CD4-positive, alpha-beta T cell treated with Interleukin-6 at 100 ng/mL for 8 hours (primary cell): Measurements from ENCODE around the gene GPD1.

ENCODE experiments used
- DNase-seq: peaks from one replicate; pipeline ENCODE4 v3.0.0-alpha.2; 2020; ENCODE audit warnings: mixed read lengths, low spot score

Gene GPD1

DNA sequence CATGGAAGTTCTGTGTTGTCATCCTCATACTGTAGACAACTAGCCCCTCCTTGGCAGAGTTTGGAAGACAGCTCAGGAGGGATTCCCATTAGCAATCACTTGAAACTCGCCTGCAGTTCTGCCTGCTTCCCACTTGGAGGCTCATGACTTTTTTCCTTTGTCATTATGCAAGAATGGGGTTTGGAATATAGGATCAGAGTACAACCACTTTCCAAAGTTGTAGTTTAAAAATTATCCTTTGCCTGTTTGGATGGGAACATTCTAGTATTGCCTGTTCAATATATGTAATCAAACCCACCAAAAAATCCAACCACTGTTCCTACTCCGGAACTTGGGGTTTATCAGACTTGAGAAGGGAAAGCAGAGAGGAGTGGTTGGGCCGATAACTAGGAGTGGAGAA is 2.1 kb upstream of the GPD1 start:
- no peak for DNase-seq

- DNase-seq: no peak
These were observed 1.7 kb upstream of the GPD1 start for GRCh38 chr12:50102131-50102531.

- no peak for DNase-seq
These were observed 1.0 kb upstream of the GPD1 start for GRCh38 chr12:50102646-50103309.

- DNase-seq: no peak
These were observed 457 bp upstream of the GPD1 start for GRCh38 chr12:50103351-50103750.

DNA sequence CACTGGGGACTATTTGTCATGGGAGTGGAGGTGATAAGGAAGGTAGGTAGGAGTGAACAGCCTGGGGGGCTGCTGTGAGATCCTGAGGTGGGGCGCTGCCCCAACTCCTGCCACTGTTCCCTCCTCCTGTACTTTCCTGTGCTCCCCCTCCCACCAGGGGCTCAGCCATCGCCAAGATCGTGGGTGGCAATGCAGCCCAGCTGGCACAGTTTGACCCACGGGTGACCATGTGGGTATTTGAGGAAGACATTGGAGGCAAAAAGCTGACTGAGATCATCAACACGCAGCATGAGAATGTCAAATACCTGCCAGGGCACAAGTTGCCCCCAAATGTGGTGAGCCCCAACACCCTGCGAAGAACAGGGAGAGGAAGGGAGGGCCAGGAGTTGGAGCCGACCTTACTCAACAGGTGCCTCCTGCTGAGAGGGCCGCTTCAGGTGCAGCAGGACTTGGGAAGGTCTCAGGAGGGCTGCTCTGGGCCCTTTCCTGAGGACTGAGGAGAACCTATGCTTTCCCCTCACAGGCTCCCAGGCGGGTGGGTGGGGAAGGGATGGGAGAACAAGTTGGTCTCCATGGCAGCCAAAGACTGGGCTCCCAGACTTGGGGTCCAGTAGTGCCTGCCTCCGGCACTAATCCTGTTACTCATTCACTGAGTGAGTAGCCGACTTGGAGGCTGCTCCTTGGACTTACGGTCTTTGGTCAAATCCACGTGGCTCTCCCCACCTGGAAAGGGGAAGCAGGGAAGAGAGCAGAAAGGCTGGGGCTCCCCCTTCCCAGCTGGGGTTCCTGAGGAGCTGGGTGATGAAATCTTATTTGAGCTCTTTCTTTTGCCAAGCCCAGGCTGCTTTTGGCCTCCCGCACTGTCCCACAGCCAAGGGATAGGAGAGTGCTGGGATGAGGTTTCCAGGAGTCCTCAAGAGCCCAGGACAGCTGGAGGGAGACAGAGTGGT is 884 bp downstream of the GPD1 start:
- DNase-seq: no peak

DNA sequence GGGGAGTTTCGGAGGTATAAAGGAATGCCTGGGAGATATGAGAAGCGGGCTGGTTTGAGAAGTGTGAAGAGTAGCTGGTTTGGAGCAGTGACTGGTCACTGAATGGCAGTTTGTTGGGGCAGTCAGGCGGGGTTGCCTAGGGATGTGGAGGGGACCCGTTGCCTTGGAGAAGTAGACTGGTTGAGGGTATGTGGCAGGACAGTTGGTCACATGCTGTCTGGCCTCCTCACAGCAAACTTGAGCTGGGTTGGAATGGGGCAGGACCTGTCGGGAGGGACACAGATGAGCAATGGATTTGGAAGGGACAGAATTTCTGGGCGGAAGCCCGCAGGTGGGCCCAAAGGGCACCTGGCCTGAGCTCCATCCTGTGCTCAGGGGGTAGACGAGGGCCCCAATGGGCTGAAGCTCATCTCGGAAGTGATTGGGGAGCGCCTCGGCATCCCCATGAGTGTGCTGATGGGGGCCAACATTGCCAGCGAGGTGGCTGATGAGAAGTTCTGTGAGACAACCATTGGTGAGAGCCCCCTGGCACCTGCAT is 2.2 kb downstream of the GPD1 start:
- DNase-seq: no peak

DNA sequence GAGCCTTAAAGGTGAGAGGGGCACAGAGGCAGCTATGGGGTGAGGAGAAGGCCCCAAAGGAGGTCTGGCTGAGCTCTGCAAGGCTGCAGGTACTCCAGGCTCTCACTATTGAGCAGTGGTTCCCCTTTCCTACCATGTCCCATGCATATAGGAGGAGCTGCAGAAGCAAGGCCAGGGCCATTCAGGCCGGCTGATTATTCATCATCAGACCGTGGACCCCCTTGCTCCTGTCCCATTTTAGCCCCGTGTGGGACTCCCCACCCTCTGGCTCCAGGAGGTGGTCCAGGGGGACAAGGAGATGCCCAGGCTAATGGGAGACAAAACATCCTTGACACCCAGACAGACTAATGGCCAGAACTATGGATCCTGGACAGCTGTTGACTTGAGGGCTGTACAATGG is 3.1 kb downstream of the GPD1 start:
- no peak for DNase-seq

DNA sequence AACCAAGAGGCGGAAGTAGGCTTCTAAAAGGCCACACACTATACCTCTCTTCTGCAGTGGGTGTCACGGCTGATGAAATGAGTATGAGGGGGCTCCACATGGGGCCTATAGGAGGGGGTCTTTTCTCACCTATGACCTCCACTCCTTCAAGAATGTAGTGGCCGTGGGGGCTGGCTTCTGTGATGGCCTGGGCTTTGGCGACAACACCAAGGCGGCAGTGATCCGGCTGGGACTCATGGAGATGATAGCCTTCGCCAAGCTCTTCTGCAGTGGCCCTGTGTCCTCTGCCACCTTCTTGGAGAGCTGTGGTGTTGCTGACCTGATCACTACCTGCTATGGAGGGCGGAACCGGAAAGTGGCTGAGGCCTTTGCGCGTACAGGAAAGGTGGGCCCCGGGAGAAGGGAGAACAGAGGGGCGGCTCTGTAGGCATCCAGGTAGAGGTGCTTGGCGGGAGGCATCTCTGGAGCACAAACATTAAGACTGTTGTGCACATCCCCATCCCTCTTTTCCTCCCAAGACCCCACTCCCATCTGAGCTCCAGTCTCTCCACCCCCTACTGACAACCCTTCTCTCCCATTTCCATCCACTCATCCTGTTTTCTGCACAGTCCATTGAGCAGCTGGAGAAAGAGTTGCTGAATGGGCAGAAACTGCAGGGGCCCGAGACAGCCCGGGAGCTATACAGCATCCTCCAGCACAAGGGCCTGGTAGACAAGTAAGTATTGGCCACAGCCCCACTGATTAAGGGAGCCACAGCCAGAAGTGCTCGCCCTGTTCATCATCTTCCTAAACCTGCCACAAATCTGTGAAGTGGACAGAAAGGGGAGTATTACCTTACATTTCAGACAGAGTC is 3.8 kb downstream of the GPD1 start:
- DNase-seq: no peak

DNA sequence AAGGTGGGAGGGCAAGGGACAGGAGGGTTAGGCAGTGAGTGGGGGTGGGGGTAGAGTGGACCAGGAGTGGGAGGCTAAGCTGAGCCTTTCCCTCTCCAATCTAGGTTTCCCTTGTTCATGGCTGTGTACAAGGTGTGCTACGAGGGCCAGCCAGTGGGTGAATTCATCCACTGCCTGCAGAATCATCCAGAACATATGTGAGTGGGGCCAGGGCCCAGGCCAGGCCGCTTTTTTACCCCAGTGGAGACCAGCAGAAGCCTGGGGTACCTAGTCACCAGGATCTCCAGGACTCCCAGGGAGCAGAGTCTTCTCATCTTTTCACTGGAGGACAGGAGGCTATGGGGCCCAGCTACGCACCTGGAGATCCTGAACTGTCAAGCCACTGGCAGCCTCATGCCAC is 5.5 kb downstream of the GPD1 start:
- no peak for DNase-seq

DNA sequence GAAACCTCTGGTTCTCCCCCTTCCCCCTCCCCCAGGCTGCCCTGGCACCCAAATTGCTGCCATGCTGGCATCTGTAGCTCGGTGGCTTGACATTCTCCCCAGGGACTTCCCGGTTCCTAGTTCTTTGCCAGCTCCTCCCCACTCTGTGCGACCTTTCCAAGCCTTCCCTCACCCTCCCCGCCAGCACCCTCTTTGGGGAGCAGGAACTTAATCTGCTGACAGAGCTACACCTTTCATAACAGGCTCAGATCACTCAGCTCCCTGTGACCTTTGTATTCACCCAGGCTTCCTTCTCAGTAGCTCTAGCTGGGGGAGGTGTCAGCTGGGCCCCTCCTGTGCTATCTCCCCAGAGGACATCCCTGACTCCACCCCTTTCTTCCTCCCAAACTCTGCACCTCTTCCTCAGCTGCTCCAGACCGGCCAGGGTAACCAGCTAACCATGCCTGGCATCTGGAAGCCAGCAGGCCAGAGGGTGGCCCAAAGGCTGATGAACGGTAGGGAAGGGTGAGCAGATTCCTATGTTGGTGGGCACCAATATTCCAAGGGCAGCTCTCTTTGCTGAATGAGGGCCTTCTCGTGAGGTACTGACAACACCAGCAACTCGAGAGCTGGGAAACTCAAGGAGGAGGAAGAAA is 6.4 kb downstream of the GPD1 start:
- no peak for DNase-seq

DNA sequence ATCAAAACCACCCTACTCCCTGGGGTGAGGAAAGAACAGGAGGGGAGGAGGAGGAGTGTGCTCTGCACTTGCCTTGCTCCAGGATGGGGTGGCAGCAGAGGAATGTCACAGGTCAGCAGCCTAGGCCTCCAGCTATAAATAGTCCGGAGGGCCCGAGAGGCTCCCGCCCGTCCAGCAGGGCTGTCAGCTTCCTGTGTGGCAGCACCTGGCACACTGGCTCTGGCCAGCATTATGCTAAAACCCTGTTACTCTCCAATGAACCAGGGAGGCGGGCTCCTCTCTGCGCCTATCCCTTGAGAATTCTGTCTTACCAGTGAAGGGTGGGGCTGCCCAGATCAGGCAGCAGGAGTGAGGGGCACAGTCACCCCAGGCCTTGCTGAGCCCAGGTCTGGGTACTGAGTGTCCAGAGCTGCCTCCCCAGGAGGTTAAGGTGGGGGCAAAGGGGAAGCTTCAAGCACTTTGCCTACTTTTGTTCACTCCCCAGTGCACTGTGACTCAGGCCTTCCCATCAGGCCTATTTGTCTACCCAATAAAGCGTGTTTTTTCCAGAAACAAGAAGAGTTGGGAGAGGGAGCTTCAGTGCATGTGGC is 7.0 kb downstream of the GPD1 start:
- no peak for DNase-seq

GRCh38 chr12:50111395-50111692 is 7.5 kb downstream of the GPD1 start:
- no peak for DNase-seq

DNA sequence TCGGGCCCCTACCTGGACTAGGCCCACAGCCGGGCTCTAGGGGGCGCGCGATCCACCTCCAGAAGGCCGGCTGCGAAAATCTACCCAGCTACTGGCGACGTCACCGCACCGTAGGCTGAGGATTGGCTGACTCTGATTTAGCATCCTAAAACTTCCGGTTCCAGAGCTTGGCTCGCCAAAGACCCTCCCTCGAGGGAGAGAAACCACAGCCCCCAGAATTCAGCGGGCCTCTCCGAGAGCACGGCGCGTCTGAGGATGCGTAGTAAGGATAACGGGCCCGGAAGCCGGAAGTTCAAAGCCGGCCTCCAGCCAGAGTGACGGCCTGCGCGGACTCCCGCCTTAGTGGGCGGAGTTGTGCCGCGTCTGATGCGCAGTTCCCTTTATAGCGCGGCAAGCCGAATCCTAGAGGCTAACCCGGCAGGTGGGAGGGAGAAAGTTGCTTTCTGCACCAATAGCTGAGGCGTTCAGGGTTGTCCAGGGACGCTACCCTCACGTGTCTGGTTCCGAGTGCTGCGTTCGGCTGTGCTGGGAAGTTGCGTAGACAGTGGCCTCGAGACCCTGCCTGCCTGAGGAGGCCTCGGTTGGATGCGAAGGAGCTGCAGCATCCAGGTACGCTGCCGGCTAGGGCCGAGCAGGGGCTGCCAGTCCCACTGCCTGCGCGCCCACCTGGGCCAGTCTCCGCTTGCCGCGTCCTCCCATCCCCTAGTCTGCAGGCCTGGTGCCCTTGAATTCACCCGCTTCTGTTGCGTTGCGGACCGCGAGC is 8.1 kb downstream of the GPD1 start, which contains the start of gene COX14:
TSS of gene COX14 (plus strand) at position 544 of the 763 bp plus-strand sequence. CDS start 7,808 bp downstream, outside the sequence.
- DNase-seq: peak; percentile 99

DNA sequence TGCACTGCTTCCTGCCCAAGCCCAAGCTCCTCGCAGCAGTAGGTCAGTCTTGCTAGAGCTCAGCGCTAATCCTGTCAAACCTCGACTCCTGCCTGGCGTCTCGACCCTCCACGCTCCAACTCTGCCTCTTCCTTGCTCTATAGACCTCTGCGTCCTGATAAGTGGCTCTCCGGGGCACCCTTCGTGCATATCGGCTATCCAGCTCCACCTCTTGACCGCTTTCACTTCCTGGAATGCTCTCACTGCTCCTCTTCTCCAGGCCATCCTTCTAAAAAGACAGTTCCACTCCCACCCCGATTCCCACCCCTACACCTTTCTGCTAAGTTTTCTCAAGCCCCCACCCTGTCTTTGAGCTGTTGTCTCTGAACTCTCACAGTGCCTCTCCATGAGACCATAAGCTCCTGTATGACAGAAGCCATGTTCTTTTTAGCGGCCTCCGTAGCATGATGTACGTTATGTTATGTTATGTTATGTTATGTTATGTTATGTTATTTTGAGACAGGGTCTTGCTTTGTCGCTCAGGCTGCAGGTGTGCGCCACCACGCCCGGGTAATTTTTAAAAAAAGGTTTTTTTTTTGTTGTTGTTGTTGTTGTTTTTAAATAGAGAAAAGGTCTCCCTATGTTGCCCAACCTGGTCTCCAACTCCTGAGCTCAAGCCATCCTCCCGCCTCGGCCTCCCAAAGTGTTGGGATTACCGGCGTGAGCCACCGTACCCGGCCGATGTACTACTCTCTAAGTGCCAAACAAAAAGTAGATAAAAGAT is 8.8 kb downstream of the GPD1 start:
- no peak for DNase-seq

DNA sequence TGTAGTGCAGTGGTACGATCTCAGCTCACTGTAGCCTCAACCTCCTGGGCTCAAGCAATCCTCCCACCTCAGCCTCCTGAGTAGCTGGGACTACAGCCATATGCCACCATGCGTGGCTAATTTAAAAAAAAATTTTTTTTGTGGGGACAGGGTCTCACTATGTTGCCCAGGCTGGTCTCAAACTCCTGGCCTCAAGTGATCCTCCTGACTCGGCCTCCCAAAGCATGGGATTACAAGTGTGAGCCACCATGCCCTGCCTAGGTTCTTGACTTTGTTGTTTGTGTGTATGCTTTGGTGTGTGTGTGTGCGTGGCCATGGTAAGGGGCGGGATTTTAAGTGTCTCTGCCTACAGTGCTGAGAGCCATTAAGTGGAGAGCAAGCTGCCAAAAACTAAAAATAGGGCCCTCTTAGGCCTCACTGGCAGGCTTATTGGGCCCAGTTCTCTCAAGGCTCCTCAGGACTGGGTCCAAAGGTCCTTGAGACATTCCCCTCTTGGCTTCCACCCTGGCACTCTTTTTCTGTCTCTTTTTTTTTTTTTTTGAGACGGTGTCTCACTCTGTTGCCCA is 13.3 kb downstream of the GPD1 start:
- no peak for DNase-seq

DNA sequence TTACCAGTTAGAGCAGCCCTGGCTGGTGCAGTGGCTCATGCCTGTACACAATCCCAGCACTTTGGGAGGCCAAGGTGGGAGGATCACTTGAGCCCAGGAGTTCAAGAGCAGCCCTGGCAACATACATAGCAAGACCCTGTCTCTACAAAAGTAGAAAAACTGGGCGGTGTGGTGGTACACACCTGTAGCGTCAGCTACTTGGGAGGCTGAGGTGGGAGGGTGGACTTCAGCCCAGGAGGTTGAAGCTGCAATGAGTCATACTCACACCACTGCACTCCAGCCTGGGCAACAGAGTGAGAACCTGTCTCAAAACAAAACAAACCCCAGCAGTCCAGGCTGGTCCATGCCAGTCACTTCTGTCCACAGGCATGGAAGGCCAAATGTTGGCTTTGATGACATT is 15.6 kb downstream of the GPD1 start:
- DNase-seq: no peak

- no peak for DNase-seq
These were observed 16.7 kb downstream of the GPD1 start for GRCh38 chr12:50120521-50120920.

GRCh38 chr12:50120953-50121352 is 17.1 kb downstream of the GPD1 start:
- no peak for DNase-seq

GRCh38 chr12:50121641-50122040 is 17.8 kb downstream of the GPD1 start:
- no peak for DNase-seq

DNA sequence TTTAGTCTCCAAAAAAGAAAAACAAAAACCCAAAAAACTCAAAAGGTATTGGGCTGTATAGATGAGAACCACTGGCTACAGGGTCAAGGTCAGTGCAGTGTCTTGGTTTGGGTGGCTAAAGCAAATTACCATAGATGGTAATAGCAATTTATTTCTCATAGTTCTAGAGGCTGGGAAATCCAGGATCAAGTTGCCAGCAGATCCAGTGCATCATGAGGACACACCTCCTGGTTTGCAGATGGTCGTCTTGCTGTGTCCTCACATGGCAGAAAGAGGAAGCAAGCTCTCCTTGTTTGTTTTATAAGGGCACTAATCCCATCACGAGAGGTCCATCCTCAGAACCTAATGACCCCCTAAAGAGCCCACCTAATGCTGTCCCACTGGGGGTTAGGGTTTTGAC is 19.4 kb downstream of the GPD1 start:
- no peak for DNase-seq
